ENCODE results near the gene EPGN.

DNA sequence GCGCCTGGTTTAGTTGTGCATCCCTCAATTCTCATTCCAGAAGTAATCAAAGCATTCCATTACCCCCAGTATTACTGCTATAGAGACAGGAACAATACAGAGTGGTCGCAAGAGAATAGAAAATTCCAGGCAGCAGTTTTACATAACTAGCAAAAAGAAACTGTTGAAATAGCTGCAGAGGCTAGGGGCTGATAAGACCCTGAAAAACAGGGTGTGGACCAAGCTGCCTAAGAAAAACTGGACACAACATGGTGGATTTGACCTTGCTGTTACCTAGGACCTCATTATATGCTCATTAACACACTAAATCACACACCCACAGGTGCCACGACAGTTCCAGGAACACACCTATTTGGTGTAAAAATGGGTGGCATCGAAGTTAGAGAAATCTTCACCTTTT is 15.4 kb downstream of the EPGN start:
- no peak for TF ChIP-seq EZH2phosphoT487 (IDR thresholded peaks at IDR 0.05; ENCODE audit: borderline replicate concordance)
- no peak for TF ChIP-seq CTCF (conservative IDR thresholded peaks at IDR 0.05; ENCODE audit: low read length)
